ENCODE data around the gene HIBADH. TPM values are rescaled to one million over a fixed set of nuclear protein-coding genes. Genes with fewer than 3 reads are reported as not detected.

The HIBADH gene
- total and polyA plus RNA-seq, 9 of the 15 experiments (the other 6 are each of a cell fraction or from before 2014, with no cell fraction given), result 10.7 to 67.8 (median 36.9) TPM

DNA sequence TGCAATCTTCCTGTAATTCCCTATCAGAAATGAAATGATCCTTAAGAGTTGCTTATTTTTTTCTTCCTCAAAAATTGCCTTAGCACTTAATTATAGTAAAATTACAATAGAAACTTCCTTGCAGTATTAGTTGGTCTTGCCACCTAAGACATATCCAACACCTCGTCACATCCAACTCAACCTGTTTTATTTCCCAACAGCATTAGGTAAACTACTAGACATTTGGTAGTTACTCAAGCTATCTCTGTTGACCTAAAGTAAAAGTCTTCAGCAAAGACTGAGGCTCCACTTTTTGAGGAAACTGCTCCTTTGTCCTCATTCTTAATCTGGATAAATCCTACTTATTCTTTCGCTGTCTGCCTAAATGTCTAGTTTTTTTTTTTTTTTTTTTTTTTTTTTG, 20.4 kb downstream of the HIBADH start:
- in situ Hi-C loops (cut with MboI), result no loop called here
- H3K27me3 ChIP-seq (ENCODE audit: control insufficient read depth in 2 of 2, insufficient read depth in 2 of 2, low read length in 2 of 2), result no peaks in the 10 kb centered on the region
- intact Hi-C loops (cut with micrococcal nuclease), result no loop called here
- no peaks in the 10 kb centered on the region for H3K9me3 ChIP-seq (replicated peaks; ENCODE audit: control insufficient read depth, insufficient read depth, low read depth, low read length)
- ChIA-PET CTCF (ENCODE audit: low intra/inter-chr PET ratio) (no interaction called here), POLR2A (no interaction called here)
- H3K79me2 ChIP-seq (ENCODE audit: control insufficient read depth, insufficient read depth, low read length), result no peaks in the 10 kb centered on the region
- DNase-seq (ENCODE audit: extremely low read depth in 1 of 4, low spot score in 3 of 4) (no peak), FAIRE-seq (no peak), ATAC-seq (no peak)
- H2AFZ ChIP-seq (ENCODE audit: low read depth, low read length), result no peak overlapping the region
- no peaks in the 10 kb centered on the region for H4K20me1 ChIP-seq (replicated peaks; ENCODE audit: control insufficient read depth, insufficient read depth, low read length)
- no peak for TF ChIP-seq NCOA6 (IDR thresholded peaks at IDR 0.05)
- no peak for TF ChIP-seq ZNF780A (CRISPR knock-in tag; IDR thresholded peaks at IDR 0.05)
- TF ChIP-seq SUPT5H (IDR thresholded peaks at IDR 0.05), result no peak
- no peak for TF ChIP-seq FOXK2 (conservative IDR thresholded peaks at IDR 0.05 in 1 of 2, IDR thresholded peaks at IDR 0.05 in 1 of 2; ENCODE audit: low read depth in 2 of 2)
- TF ChIP-seq MIER1 (IDR thresholded peaks at IDR 0.05; ENCODE audit: low read depth), result no peak
- TF ChIP-seq ZKSCAN3 (CRISPR knock-in tag; IDR thresholded peaks at IDR 0.05), result no peak
- no peak for TF ChIP-seq SIN3B (IDR thresholded peaks at IDR 0.05; ENCODE audit: low read depth)
- no peak for TF ChIP-seq ZNF717 (CRISPR knock-in tag; IDR thresholded peaks at IDR 0.05)
- no peak for TF ChIP-seq MGA (IDR thresholded peaks at IDR 0.05)
- no peak for TF ChIP-seq CREB5 (CRISPR knock-in tag; IDR thresholded peaks at IDR 0.05)
- no peaks in the 10 kb centered on the region for H3K4me1 ChIP-seq (replicated peaks in 1 of 2; ENCODE audit: control insufficient read depth in 2 of 2, insufficient read depth in 2 of 2, low read length in 2 of 2)
- BruUV-seq (replicated peaks), result no TSS peak
- H3K9me1 ChIP-seq (ENCODE audit: control insufficient read depth, insufficient read depth, low read length), result no peaks in the 10 kb centered on the region
- 89% methylated on average over 2 of the region's 2 CpGs for WGBS (ENCODE audit: insufficient coverage, low coverage, missing lambda C conversion rate)
- no peak overlapping the region for H3K27ac ChIP-seq (ENCODE audit: extremely low read depth, low read depth, low read length)
- no peak overlapping the region for H3K4me2 ChIP-seq (ENCODE audit: insufficient read depth, low read length)
- peaks cover 23% of the 10 kb centered on the region for H3K36me3 ChIP-seq (ENCODE audit: control insufficient read depth, insufficient read depth, low read length)
- no peak overlapping the region for H3K9ac ChIP-seq (ENCODE audit: insufficient read depth in 1 of 2, low read depth in 2 of 2, low read length in 2 of 2)
- no peak overlapping the region for H3K4me3 ChIP-seq
